WTC11 (cell line): ENCODE results near the gene NTPCR. TPM values are rescaled to one million over a fixed set of nuclear protein-coding genes. Genes with fewer than 3 reads are reported as not detected.

Experiments
- ATAC-seq: fragments of 200-7000 bp; cut with Tn5 transposase; 2 replicates; pipeline ENCODE4 v1.10.0; 2021; ENCODE audit warnings: mild to moderate bottlenecking, moderate library complexity
- CTCF ChIA-PET: fragments of 300-600 bp; sonication (Branson Sonifier 250); formaldehyde crosslinking; loops from one replicate; lab custom pipeline; 2021; ENCODE audit warnings: antibody characterized with exemption; lab: Charles Lee
- POLR2A ChIA-PET: fragments of 350-600 bp; sonication (Branson Sonifier 250); formaldehyde crosslinking; loops from one replicate; lab custom pipeline; 2021; ENCODE audit warnings: antibody characterized with exemption; lab: Charles Lee
- DNase-seq: peaks from one replicate; pipeline ENCODE4 v3.0.0; 2021; ENCODE audit warnings: low spot score
- H3K27ac Mint-ChIP-seq: 2 replicates; pipeline ENCODE4 v1.8.0; 2021; ENCODE audit warnings: mixed read lengths
- H3K27me3 Mint-ChIP-seq: 2 replicates; pipeline ENCODE4 v1.8.0; 2021; ENCODE audit warnings: low read depth, mild to moderate bottlenecking, moderate library complexity, mixed read lengths
- H3K36me3 Mint-ChIP-seq: 2 replicates; pipeline ENCODE4 v1.8.0; 2021; ENCODE audit warnings: mixed read lengths
- H3K4me1 Mint-ChIP-seq: 2 replicates; pipeline ENCODE4 v1.8.0; 2022; ENCODE audit warnings: mixed read lengths
- H3K4me3 Mint-ChIP-seq: 2 replicates; pipeline ENCODE4 v1.8.0; 2021; ENCODE audit warnings: mild to moderate bottlenecking, moderate library complexity, mixed read lengths
- H3K9me3 Mint-ChIP-seq: 2 replicates; pipeline ENCODE4 v1.8.0; 2021; ENCODE audit warnings: mixed read lengths
- AFF4 ChIP-seq: sonication (generic); formaldehyde crosslinking; IDR thresholded peaks from 2 replicates; pipeline ENCODE4 v1.8.1; 2023; ENCODE audit warnings: mild to moderate bottlenecking, missing genetic modification reagents, borderline replicate concordance
- ARID4B ChIP-seq: sonication (generic); formaldehyde crosslinking; IDR thresholded peaks from 2 replicates; pipeline ENCODE4 v1.8.0; 2023; ENCODE audit warnings: missing genetic modification reagents, mild to moderate bottlenecking, borderline replicate concordance
- ATF3 ChIP-seq: sonication (generic); formaldehyde crosslinking; conservative IDR thresholded peaks from 2 replicates; pipeline ENCODE4 v1.8.1; 2022; ENCODE audit warnings: mild to moderate bottlenecking, missing genetic modification reagents
- ELF4 ChIP-seq: sonication (generic); formaldehyde crosslinking; IDR thresholded peaks from 2 replicates; pipeline ENCODE4 v1.8.1; 2022; ENCODE audit warnings: low read depth, mild to moderate bottlenecking, moderate library complexity, missing genetic modification reagents
- ESRRA ChIP-seq: sonication (generic); formaldehyde crosslinking; IDR thresholded peaks from 2 replicates; pipeline ENCODE4 v1.8.1; 2022; ENCODE audit warnings: mild to moderate bottlenecking, missing genetic modification reagents, borderline replicate concordance
- FOXJ3 ChIP-seq: sonication (generic); formaldehyde crosslinking; IDR thresholded peaks from 2 replicates; pipeline ENCODE4 v1.9.0; 2021; ENCODE audit warnings: missing genetic modification reagents, mild to moderate bottlenecking, borderline replicate concordance
- HMGA2 ChIP-seq: fragments of 250-450 bp; sonication (Bioruptor Pico); IDR thresholded peaks from 2 replicates; pipeline ENCODE4 v1.4.0; 2021; ENCODE audit warnings: mild to moderate bottlenecking, moderate library complexity
- MLX ChIP-seq: sonication (generic); formaldehyde crosslinking; IDR thresholded peaks from 2 replicates; pipeline ENCODE4 v1.8.1; 2023; ENCODE audit warnings: mild to moderate bottlenecking, missing genetic modification reagents, moderate library complexity
- NFYB ChIP-seq: sonication (generic); formaldehyde crosslinking; conservative IDR thresholded peaks from 2 replicates; pipeline ENCODE4 v1.8.0; 2022; ENCODE audit warnings: low read depth, missing genetic modification reagents
- USF2 ChIP-seq: sonication (generic); formaldehyde crosslinking; IDR thresholded peaks from 2 replicates; pipeline ENCODE4 v1.8.1; 2023; ENCODE audit warnings: mild to moderate bottlenecking, missing genetic modification reagents, moderate library complexity
- ZNF219 ChIP-seq: sonication (generic); formaldehyde crosslinking; IDR thresholded peaks from 2 replicates; pipeline ENCODE4 v1.8.0; 2023; ENCODE audit warnings: missing genetic modification reagents, mild to moderate bottlenecking, borderline replicate concordance
- ZSCAN18 ChIP-seq: fragments of 250-450 bp; sonication (Bioruptor Pico); IDR thresholded peaks from 2 replicates; pipeline ENCODE4 v2.1.2; 2022; ENCODE audit warnings: mild to moderate bottlenecking, moderate library complexity
- total RNA-seq: library from RNA; stranded (reverse); gene quantifications from 3 replicates; pipeline ENCODE4 v1.2.3, GENCODE V29; 2021

Gene NTPCR
- total RNA-seq, 1 experiment from 2014 or later, result 102 TPM

GRCh38 chr1:232917053-232917452 lies 33.4 kb upstream of the NTPCR start (continued):
- no peak for TF ChIP-seq ZSCAN18 (CRISPR knock-in tag)
- no peak for TF ChIP-seq MLX
- no peak for TF ChIP-seq ELF4

- ChIA-PET POLR2A (no interaction called here), CTCF (no interaction called here)
- peaks cover 5% of the 10 kb centered on the region for H3K9me3 Mint-ChIP-seq
- no peak for DNase-seq
- H3K27ac Mint-ChIP-seq, result no peak overlapping the region
- no peaks in the 10 kb centered on the region for H3K4me1 Mint-ChIP-seq
- TF ChIP-seq USF2 (no peak), NFYB (CRISPR knock-in tag) (no peak), HMGA2 (CRISPR knock-in tag) (no peak), AFF4 (CRISPR knock-in tag) (no peak), ATF3 (no peak)
- no peak overlapping the region for H3K4me3 Mint-ChIP-seq
- H3K27me3 Mint-ChIP-seq, result no peaks in the 10 kb centered on the region; the same call in 1 of the 2 replicates
- ATAC-seq, result no peak
- no peaks in the 10 kb centered on the region for H3K36me3 Mint-ChIP-seq
Measured at GRCh38 chr1:232921381-232921780, 29.0 kb upstream of the NTPCR start.

GRCh38 chr1:232922485-232922884 lies 27.9 kb upstream of the NTPCR start:
- H3K4me1 Mint-ChIP-seq, result no peaks in the 10 kb centered on the region
- H3K27ac Mint-ChIP-seq, result no peak overlapping the region
- no peak for DNase-seq
- CTCF ChIA-PET, result no interaction called here
- ATAC-seq, result no peak
- H3K27me3 Mint-ChIP-seq, result peaks cover 7% of the 10 kb centered on the region
- no peak overlapping the region for H3K4me3 Mint-ChIP-seq
- POLR2A ChIA-PET, result no interaction called here
- H3K9me3 Mint-ChIP-seq, result peaks cover 14% of the 10 kb centered on the region
- TF ChIP-seq ZNF219 (CRISPR knock-in tag), result no peak
- H3K36me3 Mint-ChIP-seq, result peaks cover 6% of the 10 kb centered on the region; the same call in 1 of the 2 replicates

GRCh38 chr1:232923739-232924386 lies 26.5 kb upstream of the NTPCR start:
- Mint-ChIP-seq H3K9me3 (peaks cover 18% of the 10 kb centered on the region), H3K27me3 (peaks cover 8% of the 10 kb centered on the region), H3K4me3 (no peak overlapping the region), H3K36me3 (peaks cover 7% of the 10 kb centered on the region; the same call in 1 of the 2 replicates), H3K27ac (no peak overlapping the region), H3K4me1 (no peaks in the 10 kb centered on the region)
- POLR2A ChIA-PET, result no interaction called here
- DNase-seq (no peak), ATAC-seq (no peak)
- CTCF ChIA-PET, result interaction anchor here (1.3 kb wide), 1 partner anchor 43 kb away, joined by 3 read pairs; no protein-coding TSS in a partner anchor
- TF ChIP-seq ESRRA (CRISPR knock-in tag) (no peak), MLX (no peak), FOXJ3 (no peak), ARID4B (CRISPR knock-in tag) (no peak)
